Measurements from ENCODE around the gene EXOC4.

The EXOC4 gene

DNA sequence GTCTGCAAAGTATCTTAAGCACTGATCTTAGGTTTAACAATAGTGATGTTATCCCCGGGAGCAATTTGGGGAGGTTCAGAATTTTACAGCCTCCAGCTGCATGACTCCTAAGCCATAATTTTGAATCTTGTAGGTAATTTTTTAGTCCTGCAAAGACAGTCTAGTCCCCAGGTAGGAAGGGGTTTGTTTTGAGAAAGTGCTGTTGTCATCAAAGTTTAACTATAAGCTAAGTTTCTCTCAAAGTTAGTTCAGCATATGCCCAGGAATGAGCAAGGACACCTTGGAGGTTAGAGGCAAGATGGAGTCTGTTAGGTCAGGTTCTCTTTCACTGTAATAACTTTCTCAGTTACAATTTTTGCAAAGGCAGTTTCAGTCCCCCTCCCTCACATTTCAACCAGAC is 795.3 kb downstream of the EXOC4 start:
- no peak for DNase-seq (ENCODE audit: extremely low read depth, low read depth)
- TF ChIP-seq, protein P1, sequence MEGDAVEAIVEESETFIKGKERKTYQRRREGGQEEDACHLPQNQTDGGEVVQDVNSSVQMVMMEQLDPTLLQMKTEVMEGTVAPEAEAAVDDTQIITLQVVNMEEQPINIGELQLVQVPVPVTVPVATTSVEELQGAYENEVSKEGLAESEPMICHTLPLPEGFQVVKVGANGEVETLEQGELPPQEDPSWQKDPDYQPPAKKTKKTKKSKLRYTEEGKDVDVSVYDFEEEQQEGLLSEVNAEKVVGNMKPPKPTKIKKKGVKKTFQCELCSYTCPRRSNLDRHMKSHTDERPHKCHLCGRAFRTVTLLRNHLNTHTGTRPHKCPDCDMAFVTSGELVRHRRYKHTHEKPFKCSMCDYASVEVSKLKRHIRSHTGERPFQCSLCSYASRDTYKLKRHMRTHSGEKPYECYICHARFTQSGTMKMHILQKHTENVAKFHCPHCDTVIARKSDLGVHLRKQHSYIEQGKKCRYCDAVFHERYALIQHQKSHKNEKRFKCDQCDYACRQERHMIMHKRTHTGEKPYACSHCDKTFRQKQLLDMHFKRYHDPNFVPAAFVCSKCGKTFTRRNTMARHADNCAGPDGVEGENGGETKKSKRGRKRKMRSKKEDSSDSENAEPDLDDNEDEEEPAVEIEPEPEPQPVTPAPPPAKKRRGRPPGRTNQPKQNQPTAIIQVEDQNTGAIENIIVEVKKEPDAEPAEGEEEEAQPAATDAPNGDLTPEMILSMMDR (IDR thresholded peaks at IDR 0.05; ENCODE audit: low read depth, low read length): no peak

DNA sequence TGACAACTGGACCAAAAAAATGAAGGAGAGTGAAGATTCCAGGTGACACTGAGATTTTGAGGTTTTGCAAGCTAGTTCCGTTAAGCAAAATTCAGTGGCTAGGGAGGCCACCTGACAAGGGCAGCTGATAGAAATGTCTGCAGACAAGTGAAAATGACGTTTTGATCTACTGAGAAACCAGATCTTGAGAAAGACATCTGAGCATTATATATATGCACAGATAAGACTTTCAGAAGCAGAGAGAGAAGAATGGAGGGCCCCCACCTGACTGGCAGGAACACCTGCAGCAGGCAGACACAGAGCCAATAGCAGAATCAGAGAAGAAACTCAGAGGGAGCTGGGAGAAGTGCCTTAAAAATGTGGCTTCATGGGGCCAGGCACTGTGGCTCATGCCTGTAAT is 798.1 kb downstream of the EXOC4 start:
- no peak for DNase-seq (ENCODE audit: extremely low read depth, low read depth)
- TF ChIP-seq, protein P1 (IDR thresholded peaks at IDR 0.05; ENCODE audit: low read depth, low read length): no peak

DNA sequence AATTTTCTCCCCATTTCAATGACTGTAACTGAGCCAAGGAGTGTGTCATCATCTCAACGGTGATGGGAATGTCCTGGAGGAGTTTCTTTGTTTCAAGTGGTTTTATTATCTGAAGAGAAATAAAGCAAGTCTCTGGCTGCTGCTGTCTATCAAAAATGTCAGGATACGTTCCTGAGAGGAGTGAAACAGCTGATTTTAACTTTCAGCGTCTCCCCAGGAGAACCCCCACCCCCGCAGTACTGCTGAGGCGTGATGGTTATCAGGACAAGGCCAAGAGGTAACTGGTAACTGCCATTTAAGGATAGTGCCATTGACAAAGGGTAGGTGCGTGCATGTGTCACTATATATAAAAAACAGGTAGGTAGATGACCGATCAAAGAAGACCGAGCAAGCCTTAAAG is 803.9 kb downstream of the EXOC4 start:
- TF ChIP-seq, protein P1 (IDR thresholded peaks at IDR 0.05; ENCODE audit: low read depth, low read length): no peak
- DNase-seq (ENCODE audit: extremely low read depth, low read depth): no peak

DNA sequence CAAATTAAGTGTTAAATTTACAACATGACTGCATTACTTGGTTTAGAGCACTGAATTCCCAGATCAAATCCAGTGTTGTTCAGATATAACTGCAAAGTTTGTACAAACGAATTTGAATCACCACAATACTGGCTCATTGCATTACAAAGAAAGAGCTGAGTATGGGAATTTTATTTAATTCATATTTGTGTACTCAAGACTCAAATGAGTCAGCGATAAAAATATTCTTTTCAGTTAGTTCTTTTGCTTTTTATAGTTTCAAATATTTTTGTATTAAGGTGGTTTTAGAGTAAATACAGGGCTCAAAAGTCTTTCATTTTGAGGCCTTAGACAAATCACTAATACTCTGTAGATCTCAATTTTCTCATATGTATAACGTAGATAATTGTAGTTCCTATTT is 805.6 kb downstream of the EXOC4 start:
- TF ChIP-seq, protein P1 (IDR thresholded peaks at IDR 0.05; ENCODE audit: low read depth, low read length): no peak
- DNase-seq (ENCODE audit: extremely low read depth, low read depth): no peak

DNA sequence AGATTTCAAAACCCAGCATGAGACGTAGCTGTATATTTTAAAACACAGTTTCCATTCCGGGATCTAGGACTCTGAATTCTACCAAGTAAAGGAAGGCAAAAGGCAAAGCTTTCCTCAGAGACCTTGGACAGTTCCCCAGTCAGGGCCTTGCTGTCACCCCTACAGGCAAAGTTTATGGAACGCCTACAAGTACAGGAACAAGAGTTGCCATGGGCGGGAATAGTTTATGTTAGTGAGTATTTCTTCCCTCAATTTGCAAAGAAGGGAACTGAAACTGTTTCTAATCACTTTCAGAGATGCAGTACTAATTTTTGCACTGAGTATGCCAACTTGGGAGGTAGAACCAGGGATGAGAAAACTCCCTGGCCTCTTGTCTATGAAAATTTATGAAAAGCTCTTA is 806.1 kb downstream of the EXOC4 start:
- no peak for DNase-seq (ENCODE audit: extremely low read depth, low read depth)
- TF ChIP-seq, protein P1 (IDR thresholded peaks at IDR 0.05; ENCODE audit: low read depth, low read length): no peak

DNA sequence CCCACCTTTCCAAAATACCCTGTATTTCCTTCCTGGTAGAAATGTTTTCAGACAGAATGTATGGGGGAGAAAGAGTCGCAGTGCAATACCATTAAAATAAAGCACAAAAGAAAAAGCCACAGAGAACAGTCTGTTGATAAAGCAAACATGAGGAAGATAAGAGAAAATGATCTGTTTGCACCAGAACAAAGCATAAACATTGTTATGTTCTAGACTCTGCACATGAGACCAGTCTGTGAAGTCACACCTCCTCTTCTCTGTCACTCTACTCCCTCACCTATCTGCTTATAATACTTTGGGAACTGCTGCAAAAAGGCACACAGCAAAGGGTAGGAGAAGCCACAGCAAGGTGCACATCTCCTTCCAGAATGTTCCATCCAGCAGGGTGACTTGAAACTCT is 807.0 kb downstream of the EXOC4 start:
- TF ChIP-seq, protein P1 (IDR thresholded peaks at IDR 0.05; ENCODE audit: low read depth, low read length): no peak

DNA sequence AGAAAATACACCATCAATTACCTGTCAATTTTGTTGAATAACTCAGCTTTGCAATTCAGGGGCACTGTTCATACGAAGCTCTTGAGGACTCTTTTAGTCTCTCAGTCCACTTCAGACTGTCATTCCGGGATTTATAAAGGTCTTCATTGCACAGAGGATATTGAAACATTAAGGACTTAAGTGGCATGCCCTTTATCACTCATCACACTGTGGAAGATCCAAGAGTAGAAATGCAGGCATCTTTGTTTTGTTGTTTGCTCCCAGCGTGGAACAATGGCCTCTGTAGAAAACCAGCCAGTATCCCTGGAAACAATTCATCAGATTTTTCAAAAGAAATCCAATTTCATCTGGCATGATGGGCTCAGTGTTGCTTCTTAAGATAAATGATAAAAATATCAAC is 808.0 kb downstream of the EXOC4 start:
- DNase-seq (ENCODE audit: extremely low read depth, low read depth): no peak

More for the DNA sequence above, 807.0 kb downstream of the EXOC4 start:
- DNase-seq (ENCODE audit: extremely low read depth, low read depth): no peak

More for the DNA sequence above, 808.0 kb downstream of the EXOC4 start:
- TF ChIP-seq, protein P1 (IDR thresholded peaks at IDR 0.05; ENCODE audit: low read depth, low read length): no peak

Measured in AG09319 (cell line).